HG03025 (cell line): ENCODE measurements around the gene TBC1D7.

ENCODE experiments used
- ATAC-seq: cut with Tn5 transposase; IDR thresholded peaks from one replicate; pipeline ENCODE4 v1.9.1; 2021; ENCODE audit warnings: mild to moderate bottlenecking, moderate library complexity; ENCODE audit not compliant: unreplicated experiment, low FRiP score

The TBC1D7 gene

GRCh38 chr6:13273931-13274706 is 54.2 kb downstream of the TBC1D7 start:
- peak; percentile 40 for ATAC-seq

- peak; percentile 13 for ATAC-seq
Observed at GRCh38 chr6:13273202-13273930, 55.0 kb downstream of the TBC1D7 start.

DNA sequence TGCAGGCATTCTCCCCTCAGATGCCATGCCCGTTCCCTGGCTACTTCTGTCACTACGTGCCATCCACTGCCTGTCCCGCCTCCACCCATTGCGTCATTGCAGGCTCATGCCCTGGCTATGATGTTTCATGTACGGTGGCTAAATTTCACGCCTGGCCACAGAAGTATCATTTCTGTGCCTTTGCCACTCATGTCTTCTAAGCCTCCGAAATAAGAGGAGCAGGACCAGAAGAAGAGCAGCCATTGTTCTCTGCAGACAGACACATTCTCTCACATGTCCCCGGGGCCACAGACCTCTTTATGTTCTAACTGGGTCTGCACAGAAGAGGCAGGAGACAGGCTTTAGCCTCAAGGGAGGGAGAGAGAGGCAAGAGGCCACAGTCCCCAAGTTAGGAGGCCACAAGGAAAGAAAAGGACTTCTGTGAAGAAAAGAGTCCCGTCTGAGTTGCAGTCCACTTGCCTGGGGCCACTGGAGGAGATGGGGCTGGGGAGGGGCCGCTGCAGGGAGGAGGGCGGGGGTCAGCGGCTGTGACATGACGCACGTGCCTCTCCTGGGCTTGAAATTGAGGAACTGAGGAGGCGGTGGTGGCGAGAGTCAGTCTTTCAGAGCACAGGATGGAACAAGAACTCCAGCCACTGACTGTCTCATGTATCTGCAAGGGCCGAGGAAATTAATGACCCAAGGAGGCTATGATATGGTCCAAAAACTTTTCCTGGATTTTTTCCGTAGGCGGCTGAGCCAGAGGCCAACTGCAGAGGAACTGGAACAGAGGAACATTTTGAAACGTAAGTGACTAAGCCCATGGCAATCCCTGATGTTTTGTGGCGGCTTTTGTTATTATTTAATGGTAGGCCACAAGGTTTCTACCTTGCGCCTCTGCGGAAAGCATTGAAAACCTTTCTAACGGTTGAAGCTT is 55.9 kb downstream of the TBC1D7 start:
- peak; percentile 50 for ATAC-seq

- no peak for ATAC-seq
Observed at GRCh38 chr6:13268913-13269518, 59.3 kb downstream of the TBC1D7 start.

GRCh38 chr6:13267142-13267651 is 61.1 kb downstream of the TBC1D7 start:
- ATAC-seq: no peak

DNA sequence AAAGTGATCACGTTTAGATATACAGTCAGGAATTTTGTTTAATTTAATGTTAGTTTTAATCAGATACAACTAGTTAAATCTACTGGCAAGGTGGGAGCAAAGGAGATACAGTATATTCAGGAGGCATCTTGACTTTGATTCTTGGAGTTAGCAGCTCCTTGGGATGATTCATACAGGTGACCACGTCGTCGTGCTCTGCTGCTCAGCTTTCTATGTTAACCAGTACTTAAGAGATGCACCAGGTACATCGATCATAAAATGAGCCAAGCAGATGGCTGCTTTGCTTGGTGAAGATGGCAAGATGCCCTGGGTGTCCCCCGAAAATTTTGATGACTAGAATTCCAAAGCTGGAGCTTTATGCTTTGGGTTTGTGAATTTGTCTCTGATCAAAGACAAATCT is 64.7 kb downstream of the TBC1D7 start:
- no peak for ATAC-seq

DNA sequence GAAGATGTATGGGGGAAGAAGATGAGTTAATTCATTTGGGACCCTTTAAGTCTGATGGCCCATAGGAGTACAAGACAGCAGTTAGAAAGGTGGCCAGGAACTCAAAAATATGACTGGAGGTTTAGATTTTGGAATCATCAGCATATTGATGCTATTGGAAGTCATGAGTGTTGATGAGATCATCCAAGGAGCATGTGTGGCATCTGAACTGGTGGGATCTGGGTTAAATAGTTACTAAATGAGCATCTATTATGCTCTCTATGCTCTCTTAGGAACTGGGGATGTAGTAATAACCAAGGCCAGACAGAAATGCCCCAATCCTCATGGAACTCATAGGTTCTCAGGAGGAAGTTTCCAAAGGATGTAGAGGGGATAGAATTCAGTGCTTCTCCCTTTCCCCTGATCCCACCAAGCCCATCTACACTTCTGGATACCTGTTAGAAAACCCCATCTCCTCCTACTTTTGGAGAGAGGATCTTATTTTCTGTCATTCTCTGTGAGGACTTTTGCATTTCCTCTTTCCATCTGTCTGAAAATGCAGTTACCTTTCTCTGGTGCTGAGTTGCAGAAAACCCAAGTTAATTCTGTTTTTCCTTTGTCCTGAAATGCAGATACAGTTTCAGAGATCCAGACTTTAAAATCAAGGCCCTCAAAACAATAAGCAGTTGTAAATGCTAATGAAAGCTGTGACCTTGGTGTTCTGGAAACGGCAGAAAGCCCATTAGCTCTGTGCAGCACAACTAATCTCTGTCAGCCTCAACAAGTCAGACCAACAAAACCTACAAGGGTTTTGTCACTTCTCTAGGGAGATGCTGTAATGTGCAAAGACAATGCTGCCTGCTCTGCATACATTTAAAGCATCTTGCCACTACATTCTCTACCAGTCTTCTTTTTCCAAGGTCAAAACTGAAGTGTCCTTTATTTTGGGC is 65.8 kb downstream of the TBC1D7 start:
- no peak for ATAC-seq

DNA sequence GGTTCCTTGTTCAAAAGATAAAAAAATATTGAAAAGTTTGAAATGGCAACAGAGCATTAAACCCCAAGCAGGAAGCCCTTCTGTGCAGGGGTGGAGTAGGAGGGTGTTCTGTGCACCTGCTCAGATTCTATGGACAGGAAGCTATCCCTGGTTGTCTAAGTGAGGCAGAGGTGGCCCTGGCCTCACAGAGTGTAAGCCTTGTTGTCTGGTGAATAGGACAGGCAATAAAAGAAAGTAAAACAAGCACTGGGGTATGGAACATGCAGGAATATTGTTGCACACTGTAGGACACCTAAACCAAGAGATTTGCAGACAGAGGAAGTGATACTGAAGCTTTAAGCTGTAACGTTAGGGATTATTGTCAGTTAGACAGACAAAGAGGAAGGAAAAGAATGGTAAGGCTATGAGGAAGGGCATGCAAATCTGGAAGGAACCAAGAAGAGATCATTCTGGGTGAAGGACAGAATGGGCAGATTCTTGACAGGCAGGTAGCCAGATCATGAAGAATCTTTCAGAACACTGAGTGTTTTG is 66.8 kb downstream of the TBC1D7 start:
- ATAC-seq: peak; percentile 57

DNA sequence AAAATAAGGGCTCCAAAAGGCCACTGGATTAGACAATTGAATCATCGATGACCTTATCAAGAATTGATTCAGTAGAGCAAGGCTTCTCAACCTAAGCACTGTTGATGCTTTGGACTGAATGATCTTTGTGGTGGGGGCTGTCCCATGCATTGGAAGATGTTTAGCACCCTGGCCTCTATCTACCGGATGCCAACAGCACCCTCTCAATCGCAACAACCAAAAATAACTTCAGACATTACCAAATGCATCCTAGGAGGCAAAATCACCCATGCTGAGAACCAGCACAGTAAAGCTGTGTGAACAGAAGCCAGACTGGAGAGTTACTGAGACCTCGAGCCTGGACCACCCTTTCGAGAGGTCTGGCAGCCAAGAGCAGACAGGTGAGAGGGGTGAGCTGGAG is 67.5 kb downstream of the TBC1D7 start:
- no peak for ATAC-seq

- ATAC-seq: no peak
Observed at GRCh38 chr6:13260101-13260598, 68.2 kb downstream of the TBC1D7 start.

GRCh38 chr6:13259393-13259792 is 68.9 kb downstream of the TBC1D7 start:
- ATAC-seq: no peak

DNA sequence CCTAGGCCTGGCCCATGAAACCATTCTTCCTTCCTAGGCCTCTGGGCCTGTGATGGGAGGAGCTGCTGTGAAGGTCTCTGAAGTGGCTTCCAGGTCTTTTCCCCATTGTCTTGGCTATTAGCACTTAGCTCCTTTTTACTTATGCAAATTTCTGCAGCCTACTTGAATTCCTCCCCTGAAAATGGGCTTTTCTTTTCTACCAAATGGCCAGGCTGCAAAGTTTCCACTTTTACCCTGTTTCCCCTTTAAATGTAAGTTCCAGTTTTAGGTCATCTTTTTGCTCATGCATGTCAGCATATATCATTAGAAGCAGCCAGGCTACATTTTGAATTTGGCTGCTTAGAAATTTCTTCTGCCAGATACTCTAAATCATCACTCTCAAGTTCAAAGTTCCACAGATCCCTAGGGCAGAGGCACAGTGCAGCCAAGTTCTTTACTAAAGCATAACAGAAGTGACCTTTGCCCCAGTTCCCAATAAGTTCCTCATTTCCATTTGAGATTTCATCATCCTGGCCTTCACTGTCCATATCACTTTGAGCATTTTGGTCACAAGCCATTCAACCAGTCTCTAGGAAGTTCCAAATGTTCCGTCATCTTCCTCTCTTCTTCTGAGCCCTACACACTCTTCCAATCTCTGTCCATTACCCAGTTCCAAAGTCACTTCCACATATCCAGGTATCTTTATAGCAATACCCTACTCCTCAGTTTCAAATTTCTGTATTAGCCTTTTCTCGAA is 71.9 kb downstream of the TBC1D7 start:
- ATAC-seq: no peak
